Stimulated activated CD4-positive, alpha-beta T cell treated with anti-CD3 and anti-CD28 coated beads, Interleukin-1b, Interleukin-23, amount 100 ng/mL, for 24 hours (primary cell): ENCODE measurements around the gene TTC38.

Experiments
- DNase-seq, 4 experiments: peaks; one replicate each; pipeline ENCODE4 v3.0.0-alpha.2; 2020; ENCODE audit warnings: low read depth in 4 of 4, low spot score in 1 of 4

TTC38 gene

GRCh38 chr22:46276563-46276962 is 8.8 kb downstream of the TTC38 start:
- no peak for DNase-seq

GRCh38 chr22:46278656-46279645 is 11.1 kb downstream of the TTC38 start:
- no peak for DNase-seq

- DNase-seq, result no peak
Observed at GRCh38 chr22:46280063-46280817, 12.4 kb downstream of the TTC38 start.

GRCh38 chr22:46280999-46281623 is 13.3 kb downstream of the TTC38 start:
- no peak for DNase-seq

GRCh38 chr22:46281866-46282678 is 14.3 kb downstream of the TTC38 start:
- no peak for DNase-seq

GRCh38 chr22:46286006-46286405 is 18.2 kb downstream of the TTC38 start:
- DNase-seq, result no peak

- DNase-seq, result no peak
Observed at GRCh38 chr22:46286941-46287872, 19.4 kb downstream of the TTC38 start.

GRCh38 chr22:46287873-46288751 is 20.3 kb downstream of the TTC38 start:
- DNase-seq, result no peak

GRCh38 chr22:46288846-46289243 is 21.0 kb downstream of the TTC38 start:
- no peak for DNase-seq

- no peak for DNase-seq
Observed at GRCh38 chr22:46289244-46289891, 21.6 kb downstream of the TTC38 start.

GRCh38 chr22:46290121-46290842 is 22.5 kb downstream of the TTC38 start:
- no peak for DNase-seq

- no peak for DNase-seq
Observed at GRCh38 chr22:46290843-46291785, 23.3 kb downstream of the TTC38 start.

- DNase-seq, result no peak
Observed at GRCh38 chr22:46292173-46292572, 24.4 kb downstream of the TTC38 start.

- no peak for DNase-seq
Observed at GRCh38 chr22:46292732-46293131, 24.9 kb downstream of the TTC38 start.

GRCh38 chr22:46293577-46294260 is 25.9 kb downstream of the TTC38 start:
- DNase-seq, result no peak

GRCh38 chr22:46294784-46295183 is 27.0 kb downstream of the TTC38 start:
- DNase-seq, result no peak
